B cell (primary cell): Measurements from ENCODE around the gene TMEM120B. TPM values are rescaled to one million over a fixed set of nuclear protein-coding genes. Genes with fewer than 3 reads are reported as not detected.

ENCODE experiments used
- ATAC-seq: fragments of 200-7000 bp; cut with Tn5 transposase; one replicate; pipeline ENCODE4 v1.10.0; 2021; ENCODE audit warnings: low read depth, mild to moderate bottlenecking, moderate number of reproducible peaks, moderate library complexity
- CTCF ChIA-PET: fragments of 350-600 bp; sonication (Branson Sonifier 250); formaldehyde crosslinking; loops from one replicate; lab custom pipeline; 2021; ENCODE audit warnings: antibody characterized with exemption, inconsistent platforms; lab: Charles Lee
- POLR2A ChIA-PET: fragments of 350-600 bp; sonication (Branson Sonifier 250); formaldehyde crosslinking; loops from one replicate; lab custom pipeline; 2021; ENCODE audit warnings: antibody characterized with exemption; lab: Charles Lee
- DNase-seq: peaks from one replicate; pipeline ENCODE4 v3.0.0; 2013
- H2AFZ ChIP-seq: 2 replicates; pipeline ENCODE4 v1.6.1; 2012; ENCODE audit warnings: mild to moderate bottlenecking, low read depth, low read length; ENCODE audit not compliant: insufficient read depth, poor library complexity, severe bottlenecking
- H3K27ac ChIP-seq, 2 donors: 1 replicate in 1 of 2; 2 replicates in 1 of 2; pipeline ENCODE4 v1.5.1; 2012 to 2013; ENCODE audit warnings: low read length in 2 of 2, mild to moderate bottlenecking in 2 of 2, moderate library complexity in 1 of 2
- H3K27me3 ChIP-seq, 4 experiments: fragments of 200-600 bp in 1 of 4; sonication (generic) in 1 of 4; replicated peaks in 1 of 4; 1 replicate in 2 of 4; 2 replicates in 2 of 4; pipeline versions ENCODE4 v1.6.1 to v1.7.0; 2013 to 2016; ENCODE audit warnings: low read length in 3 of 4, mild to moderate bottlenecking in 2 of 4, mixed read lengths in 1 of 4, moderate library complexity in 1 of 4; ENCODE audit not compliant: insufficient read depth in 4 of 4, control insufficient read depth in 3 of 4; ENCODE audit errors: control extremely low read depth in 1 of 4
- H3K36me3 ChIP-seq, 2 experiments: replicated peaks in 1 of 2; 1 replicate in 1 of 2; 2 replicates in 1 of 2; pipeline versions ENCODE4 v1.6.1 to v1.7.1; 2013; ENCODE audit warnings: low read length in 1 of 2; ENCODE audit not compliant: insufficient read depth in 2 of 2, control insufficient read depth in 1 of 2; ENCODE audit errors: control extremely low read depth in 1 of 2, extremely low read depth in 1 of 2
- H3K4me1 ChIP-seq, 2 donors: fragments of 200-600 bp in 1 of 2; sonication (generic) in 1 of 2; 1 replicate in 1 of 2; 2 replicates in 1 of 2; pipeline versions ENCODE4 v1.5.1 to v1.6.1; 2013 to 2017; ENCODE audit warnings: low read length in 2 of 2; ENCODE audit not compliant: control insufficient read depth in 2 of 2, insufficient read depth in 2 of 2
- H3K4me2 ChIP-seq: replicated peaks from 2 replicates; pipeline ENCODE3; 2012; ENCODE audit warnings: mild to moderate bottlenecking, low read depth, low read length; ENCODE audit not compliant: poor library complexity, severe bottlenecking
- H3K4me3 ChIP-seq, 5 experiments: fragments of 200-600 bp in 1 of 5; sonication (generic) in 1 of 5; 1 replicate in 3 of 5; 2 replicates in 2 of 5; pipeline versions ENCODE4 v1.5.1 to v1.7.0; 2011 to 2016; ENCODE audit warnings: low read length in 4 of 5, mild to moderate bottlenecking in 4 of 5, low read depth in 2 of 5, control low read depth in 1 of 5, moderate library complexity in 1 of 5; ENCODE audit not compliant: insufficient read depth in 1 of 5; ENCODE audit errors: control extremely low read depth in 1 of 5, extremely low read depth in 1 of 5
- H3K79me2 ChIP-seq: fragments of 200-600 bp; sonication (generic); one replicate; pipeline ENCODE4 v1.6.0; 2016; ENCODE audit warnings: low read length; ENCODE audit not compliant: control insufficient read depth, insufficient read depth
- H3K9ac ChIP-seq: fragments of 200-600 bp; sonication (generic); 2 replicates; pipeline ENCODE4 v1.6.1; 2017; ENCODE audit warnings: mild to moderate bottlenecking, low read length, moderate library complexity
- H3K9me3 ChIP-seq, 3 donors: one replicate each; pipeline versions ENCODE4 v1.6.1 to v1.7.1; 2013; ENCODE audit warnings: low read length in 2 of 3; ENCODE audit not compliant: control insufficient read depth in 2 of 3, insufficient read depth in 1 of 3; ENCODE audit errors: control extremely low read depth in 1 of 3
- H4K20me1 ChIP-seq: 2 replicates; pipeline ENCODE4 v1.6.0; 2012; ENCODE audit warnings: mild to moderate bottlenecking, low read length; ENCODE audit not compliant: insufficient read depth, control insufficient read depth, poor library complexity, severe bottlenecking
- H3K27ac Mint-ChIP-seq: one replicate; pipeline ENCODE4 v1.8.0; 2021; ENCODE audit warnings: mixed read lengths
- H3K27me3 Mint-ChIP-seq: one replicate; pipeline ENCODE4 v1.8.0; 2021; ENCODE audit warnings: mixed read lengths
- H3K4me1 Mint-ChIP-seq: one replicate; pipeline ENCODE4 v1.8.0; 2021; ENCODE audit warnings: mixed read lengths
- H3K4me3 Mint-ChIP-seq: one replicate; pipeline ENCODE4 v1.8.0; 2021; ENCODE audit warnings: mixed read lengths
- H3K9me3 Mint-ChIP-seq: one replicate; pipeline ENCODE4 v1.8.0; 2022; ENCODE audit warnings: mixed read lengths; ENCODE audit not compliant: insufficient read depth
- CTCF ChIP-seq: fragments of 200-600 bp; IDR thresholded peaks from one replicate; pipeline ENCODE4 v1.8.0; 2022; ENCODE audit warnings: antibody characterized with exemption, mild to moderate bottlenecking
- EZH2 ChIP-seq: IDR thresholded peaks from 2 replicates; pipeline ENCODE4 v1.6.1; 2012; ENCODE audit warnings: borderline replicate concordance, low read depth, mild to moderate bottlenecking, moderate library complexity, low read length; ENCODE audit not compliant: insufficient read depth, poor library complexity, severe bottlenecking
- WGBS: methylation state at CpG from one replicate; pipeline ENCODE4 v1.1.5; 2013; ENCODE audit warnings: missing lambda C conversion rate; ENCODE audit not compliant: insufficient coverage; 5-methylcytosine and 5-hydroxymethylcytosine counted together
- intact Hi-C: fragments of 100-400 bp; cut with micrococcal nuclease; formaldehyde crosslinking; loops from one replicate; pipeline ENCODE4 v1.10.0; 2022
- polyA plus RNA-seq: library from polyadenylated mRNA; depleted of rRNA; stranded (reverse); fragments of >200 nt; gene quantifications from 2 replicates; pipeline ENCODE4 v1.2.3, GENCODE V29; 2012
- total RNA-seq, 2 donors: library from RNA; stranded (reverse); fragments of 120-200 nt in 1 of 2; gene quantifications; 1 replicate in 1 of 2; 2 replicates in 1 of 2; pipeline versions ENCODE4 v1.2.3 to v1.2.4, GENCODE V29; 2013 to 2022

The TMEM120B gene
- total and polyA plus RNA-seq, 2 donors (not counting 1 experiment from before 2014, with no cell fraction given): 9.2 to 9.7 TPM

GRCh38 chr12:121738340-121738858 is 25.8 kb downstream of the TMEM120B start:
- no peak for ATAC-seq
- H4K20me1 ChIP-seq: no peaks in the 10 kb centered on the region

GRCh38 chr12:121740847-121741246 is 28.3 kb downstream of the TMEM120B start:
- ChIA-PET POLR2A (interaction anchor here (0.9 kb wide), 1 partner anchor 246 kb away, joined by 3 read pairs; no protein-coding TSS in a partner anchor), CTCF (interaction anchor here (0.7 to 1.1 kb wide), 4 partner anchors 28 to 71 kb away, joined by 3 read pairs; no protein-coding TSS in a partner anchor)
- Mint-ChIP-seq H3K27me3 (no peaks in the 10 kb centered on the region), H3K4me1 (no peaks in the 10 kb centered on the region), H3K27ac (no peak overlapping the region), H3K9me3 (no peaks in the 10 kb centered on the region), H3K4me3 (no peak overlapping the region)
- no peaks in the 10 kb centered on the region for H3K9me3 ChIP-seq
- H3K27ac ChIP-seq: no peak overlapping the region
- no peak overlapping the region for H3K9ac ChIP-seq
- H3K36me3 ChIP-seq: no peaks in the 10 kb centered on the region
- H3K4me2 ChIP-seq: no peak overlapping the region
- no peaks in the 10 kb centered on the region for H3K4me1 ChIP-seq
- DNase-seq: no peak
- no peaks in the 10 kb centered on the region for H3K79me2 ChIP-seq
- no peak overlapping the region for H2AFZ ChIP-seq
- intact Hi-C loops: no loop called here
- no peaks in the 10 kb centered on the region for H3K27me3 ChIP-seq
- no peak overlapping the region for H3K4me3 ChIP-seq
- TF ChIP-seq EZH2: no peak
- no peak for TF ChIP-seq CTCF
- H4K20me1 ChIP-seq: no peaks in the 10 kb centered on the region
- 100% methylated on average over 4 of the region's 4 CpGs for WGBS
- no peak for ATAC-seq

More at GRCh38 chr12:121738340-121738858, 25.8 kb downstream of the TMEM120B start:
- Histone ChIP-seq H3K79me2 (no peaks in the 10 kb centered on the region), H3K9me3 (no peaks in the 10 kb centered on the region), H3K27me3 (no peaks in the 10 kb centered on the region), H3K9ac (no peak overlapping the region), H3K4me2 (no peak overlapping the region), H2AFZ (no peak overlapping the region), H3K27ac (no peak overlapping the region), H3K36me3 (no peaks in the 10 kb centered on the region), H3K4me3 (no peak overlapping the region), H3K4me1 (no peaks in the 10 kb centered on the region)
- Mint-ChIP-seq H3K27ac (no peak overlapping the region), H3K9me3 (no peaks in the 10 kb centered on the region), H3K4me1 (no peaks in the 10 kb centered on the region), H3K27me3 (no peaks in the 10 kb centered on the region), H3K4me3 (no peak overlapping the region)
- WGBS: 97% methylated on average over 9 of the region's 9 CpGs
- no peak for TF ChIP-seq EZH2
- no peak for DNase-seq
- intact Hi-C loops: no loop called here
- ChIA-PET POLR2A (no interaction called here), CTCF (interaction anchor here (1.1 kb wide), 1 partner anchor 26 kb away, joined by 3 read pairs; the partner anchor contains the start of gene TMEM120B)
